Stomach (tissue), 4 donors: ENCODE data around the gene KRT37.

ENCODE experiments used
- CTCF ChIP-seq, 7 experiments: fragments of 450-650 bp in 4 of 7; fragments of 200-600 bp in 3 of 7; sonication (generic) in 3 of 7; IDR thresholded peaks; one replicate each; pipeline ENCODE4 v1.5.1; 2016 to 2019; ENCODE audit warnings: antibody characterized with exemption in 7 of 7, control low read depth in 2 of 7, mild to moderate bottlenecking in 1 of 7
- EP300 ChIP-seq: sonication (generic); formaldehyde crosslinking; IDR thresholded peaks from one replicate; pipeline ENCODE4 v1.6.1; 2017; ENCODE audit warnings: antibody characterized with exemption
- POLR2A ChIP-seq, 4 donors: fragments of 450-650 bp; IDR thresholded peaks; one replicate each; pipeline ENCODE4 v1.6.1; 2016; ENCODE audit warnings: antibody characterized with exemption in 4 of 4, control low read depth in 2 of 4, mild to moderate bottlenecking in 1 of 4, moderate library complexity in 1 of 4
- POLR2AphosphoS5 ChIP-seq, 3 donors: sonication (generic); formaldehyde crosslinking; IDR thresholded peaks; one replicate each; pipeline ENCODE4 v1.6.1; 2016; ENCODE audit warnings: antibody characterized with exemption in 3 of 3

- TF ChIP-seq CTCF (IDR thresholded peaks at IDR 0.05) (no peak), EP300 (no peak), POLR2AphosphoS5 (IDR thresholded peaks at IDR 0.05) (no peak), POLR2A (IDR thresholded peaks at IDR 0.05) (no peak)
Observed at GRCh38 chr17:41403404-41404023, 20.9 kb downstream of the KRT37 start.
